Skeletal muscle tissue (tissue), 4 donors: ENCODE data around the gene CNTNAP2. TPM values are rescaled to one million over a fixed set of nuclear protein-coding genes. Genes with fewer than 3 reads are reported as not detected.

Experiments
- H3K27ac ChIP-seq: one replicate; pipeline ENCODE4 v1.7.0; 2013; ENCODE audit warnings: mild to moderate bottlenecking, low read depth, low read length, inconsistent platforms
- H3K27me3 ChIP-seq, 3 donors: one replicate each; pipeline ENCODE4 v1.7.0; 2013; ENCODE audit warnings: low read length in 3 of 3; ENCODE audit not compliant: control insufficient read depth in 3 of 3, insufficient read depth in 3 of 3
- H3K36me3 ChIP-seq, 3 donors: one replicate each; pipeline ENCODE4 v1.7.0; 2013; ENCODE audit warnings: low read length in 3 of 3; ENCODE audit not compliant: control insufficient read depth in 3 of 3, insufficient read depth in 3 of 3
- H3K4me1 ChIP-seq, 3 donors: one replicate each; pipeline ENCODE4 v1.7.0; 2013; ENCODE audit warnings: low read length in 3 of 3, mild to moderate bottlenecking in 3 of 3; ENCODE audit not compliant: control insufficient read depth in 3 of 3, insufficient read depth in 3 of 3
- H3K4me3 ChIP-seq, 3 donors: one replicate each; pipeline ENCODE4 v1.7.0; 2013; ENCODE audit warnings: low read length in 3 of 3
- H3K9ac ChIP-seq, 3 donors: one replicate each; pipeline ENCODE4 v1.7.0; 2013; ENCODE audit warnings: low read length in 3 of 3, mild to moderate bottlenecking in 3 of 3, moderate library complexity in 2 of 3, low read depth in 1 of 3
- H3K9me3 ChIP-seq, 3 donors: one replicate each; pipeline ENCODE4 v1.7.0; 2013; ENCODE audit warnings: low read length in 3 of 3; ENCODE audit not compliant: control insufficient read depth in 3 of 3
- total RNA-seq: library from RNA; depleted of rRNA; stranded (reverse); fragments of >200 nt; gene quantifications from one replicate; pipeline ENCODE4 v1.2.3, GENCODE V29; 2014
- donor health status: Osteomylitis.

CNTNAP2 gene
- total RNA-seq, 1 donor from 2014 or later, result 14.1 TPM

GRCh38 chr7:147833557-147833956, 1717.0 kb downstream of the CNTNAP2 start:
- Histone ChIP-seq H3K27ac (no peak overlapping the region), H3K27me3 (no peaks in the 10 kb centered on the region), H3K9me3 (no peaks in the 10 kb centered on the region)

GRCh38 chr7:147833970-147834369, 1717.4 kb downstream of the CNTNAP2 start:
- no peaks in the 10 kb centered on the region for H3K27me3 ChIP-seq
- no peak overlapping the region for H3K9ac ChIP-seq
- H3K36me3 ChIP-seq, result no peaks in the 10 kb centered on the region
- H3K9me3 ChIP-seq, result no peaks in the 10 kb centered on the region
- H3K27ac ChIP-seq, result no peak overlapping the region
- H3K4me3 ChIP-seq, result no peak overlapping the region
- no peaks in the 10 kb centered on the region for H3K4me1 ChIP-seq

More at GRCh38 chr7:147833557-147833956, 1717.0 kb downstream of the CNTNAP2 start:
- Histone ChIP-seq H3K4me3 (no peak overlapping the region), H3K36me3 (no peaks in the 10 kb centered on the region), H3K9ac (no peak overlapping the region), H3K4me1 (no peaks in the 10 kb centered on the region)

- Histone ChIP-seq H3K27me3 (no peaks in the 10 kb centered on the region), H3K9me3 (peaks cover 0 to 4% (median 2%) of the 10 kb centered on the region in 3 donors), H3K27ac (no peak overlapping the region), H3K36me3 (no peaks in the 10 kb centered on the region), H3K4me1 (no peaks in the 10 kb centered on the region), H3K9ac (no peak overlapping the region), H3K4me3 (no peak overlapping the region)
Measured at GRCh38 chr7:147852833-147853232, 1736.2 kb downstream of the CNTNAP2 start.

- no peak overlapping the region for H3K4me3 ChIP-seq
- no peaks in the 10 kb centered on the region for H3K4me1 ChIP-seq
- no peak overlapping the region for H3K27ac ChIP-seq
- H3K9ac ChIP-seq, result no peak overlapping the region
- no peaks in the 10 kb centered on the region for H3K9me3 ChIP-seq
- H3K27me3 ChIP-seq, result no peaks in the 10 kb centered on the region
- no peaks in the 10 kb centered on the region for H3K36me3 ChIP-seq
Measured at GRCh38 chr7:147857152-147858140, 1740.8 kb downstream of the CNTNAP2 start.

- no peaks in the 10 kb centered on the region for H3K9me3 ChIP-seq
- no peaks in the 10 kb centered on the region for H3K4me1 ChIP-seq
- H3K27ac ChIP-seq, result no peak overlapping the region
- H3K36me3 ChIP-seq, result no peaks in the 10 kb centered on the region
- H3K4me3 ChIP-seq, result no peak overlapping the region
- no peaks in the 10 kb centered on the region for H3K27me3 ChIP-seq
- no peak overlapping the region for H3K9ac ChIP-seq
Measured at GRCh38 chr7:147858421-147858820, 1741.8 kb downstream of the CNTNAP2 start.

- Histone ChIP-seq H3K27ac (no peak overlapping the region), H3K4me1 (no peaks in the 10 kb centered on the region), H3K36me3 (no peaks in the 10 kb centered on the region), H3K9me3 (no peaks in the 10 kb centered on the region), H3K27me3 (no peaks in the 10 kb centered on the region), H3K9ac (no peak overlapping the region), H3K4me3 (no peak overlapping the region)
Measured at GRCh38 chr7:147859033-147859432, 1742.4 kb downstream of the CNTNAP2 start.

- Histone ChIP-seq H3K9ac (no peak overlapping the region), H3K4me3 (no peak overlapping the region), H3K27ac (no peak overlapping the region), H3K27me3 (no peaks in the 10 kb centered on the region), H3K4me1 (no peaks in the 10 kb centered on the region), H3K9me3 (no peaks in the 10 kb centered on the region), H3K36me3 (no peaks in the 10 kb centered on the region)
Measured at GRCh38 chr7:147859486-147859885, 1742.9 kb downstream of the CNTNAP2 start.

GRCh38 chr7:147861058-147861716, 1744.6 kb downstream of the CNTNAP2 start:
- H3K9ac ChIP-seq, result no peak overlapping the region
- no peak overlapping the region for H3K27ac ChIP-seq
- H3K4me3 ChIP-seq, result no peak overlapping the region
- no peaks in the 10 kb centered on the region for H3K4me1 ChIP-seq
- H3K36me3 ChIP-seq, result no peaks in the 10 kb centered on the region
- no peaks in the 10 kb centered on the region for H3K27me3 ChIP-seq
- no peaks in the 10 kb centered on the region for H3K9me3 ChIP-seq

GRCh38 chr7:147861945-147862344, 1745.3 kb downstream of the CNTNAP2 start:
- H3K9ac ChIP-seq, result no peak overlapping the region
- no peak overlapping the region for H3K4me3 ChIP-seq
- no peak overlapping the region for H3K27ac ChIP-seq
- H3K4me1 ChIP-seq, result no peaks in the 10 kb centered on the region
- H3K27me3 ChIP-seq, result no peaks in the 10 kb centered on the region
- H3K9me3 ChIP-seq, result no peaks in the 10 kb centered on the region
- H3K36me3 ChIP-seq, result no peaks in the 10 kb centered on the region

GRCh38 chr7:147869456-147869855, 1752.9 kb downstream of the CNTNAP2 start:
- no peak overlapping the region for H3K27ac ChIP-seq
- no peaks in the 10 kb centered on the region for H3K9me3 ChIP-seq
- H3K36me3 ChIP-seq, result no peaks in the 10 kb centered on the region
- H3K27me3 ChIP-seq, result no peaks in the 10 kb centered on the region
- H3K4me3 ChIP-seq, result no peak overlapping the region
- no peaks in the 10 kb centered on the region for H3K4me1 ChIP-seq
- H3K9ac ChIP-seq, result no peak overlapping the region
